HCT116 (cell line): ENCODE results near the gene PLD3.

ENCODE experiments used
- CTCF ChIP-seq, 3 experiments: fragments of 200-600 bp in 1 of 3; sonication (generic) in 1 of 3; IDR thresholded peaks in 2 of 3; conservative IDR thresholded peaks in 1 of 3; 2 replicates each; pipeline ENCODE4 v1.5.1; 2012 to 2017; ENCODE audit warnings: low read depth in 2 of 3, low read length in 2 of 3, antibody characterized with exemption in 1 of 3, borderline replicate concordance in 1 of 3, control low read depth in 1 of 3, mild to moderate bottlenecking in 1 of 3, mixed read lengths in 1 of 3, mixed run types in 1 of 3, moderate library complexity in 1 of 3; ENCODE audit not compliant: insufficient read depth in 1 of 3
- EZH2 ChIP-seq: fragments of 200-600 bp; sonication (generic); IDR thresholded peaks from 2 replicates; pipeline ENCODE4 v1.6.1; 2017; ENCODE audit warnings: antibody characterized with exemption, mixed run types
- POLR2A ChIP-seq: IDR thresholded peaks from 2 replicates; pipeline ENCODE4 v1.7.0; 2011; ENCODE audit warnings: borderline replicate concordance; ENCODE audit not compliant: insufficient read depth, insufficient read length; ENCODE audit errors: extremely low read depth
- RAD21 ChIP-seq: IDR thresholded peaks from 2 replicates; pipeline ENCODE4 v1.6.1; 2012; ENCODE audit warnings: low read depth, mild to moderate bottlenecking
- SIN3A ChIP-seq: IDR thresholded peaks from 2 replicates; pipeline ENCODE4 v1.6.1; 2012; ENCODE audit warnings: low read depth
- SP1 ChIP-seq: IDR thresholded peaks from 2 replicates; pipeline ENCODE4 v1.6.1; 2012; ENCODE audit warnings: low read depth
- SRF ChIP-seq: IDR thresholded peaks from 2 replicates; pipeline ENCODE4 v1.6.1; 2012; ENCODE audit warnings: low read depth
- YY1 ChIP-seq: IDR thresholded peaks from 2 replicates; pipeline ENCODE4 v1.6.1; 2011; ENCODE audit warnings: low read length, low read depth, moderate library complexity, mild to moderate bottlenecking; ENCODE audit not compliant: insufficient replicate concordance; ENCODE audit errors: extremely low read depth

- TF ChIP-seq CTCF (IDR thresholded peaks at IDR 0.05 in 2 of 3, conservative IDR thresholded peaks at IDR 0.05 in 1 of 3; ENCODE audit: borderline replicate concordance in 1 of 3, insufficient read depth in 1 of 3, low read depth in 2 of 3, low read length in 2 of 3) (no peak), RAD21 (no peak), POLR2A (no peak), YY1 (no peak), SIN3A (no peak), EZH2 (no peak), SP1 (no peak), SRF (no peak)
Observed at GRCh38 chr19:40412866-40413265, 64.4 kb downstream of the PLD3 start.
